Prostate gland (tissue), 2 donors: ENCODE results near the gene SLAMF7. TPM values are rescaled to one million over a fixed set of nuclear protein-coding genes. Genes with fewer than 3 reads are reported as not detected.
A peak's percentile ranks its signal among the peaks of the same experiment; 100 is the strongest.
"Not testable (repeated sequence)": the region's sequence is repeated elsewhere in the genome, so short reads cannot be mapped to it uniquely, and the experiment has no call there.

Experiments
- DNase-seq: peaks from one replicate; pipeline ENCODE4 v3.0.0-alpha.2; 2019; ENCODE audit warnings: low spot score
- H3K27ac ChIP-seq, 2 donors: fragments of 200-600 bp; sonication (generic); 2 replicates each; pipeline ENCODE4 v1.5.1; 2017 to 2019
- H3K27me3 ChIP-seq: fragments of 200-600 bp; sonication (generic); replicated peaks from 2 replicates; pipeline ENCODE4 v1.5.1; 2019; ENCODE audit not compliant: insufficient read depth
- H3K36me3 ChIP-seq, 2 donors: fragments of 200-600 bp; sonication (generic); 1 replicate in 1 of 2; 2 replicates in 1 of 2; pipeline versions ENCODE4 v1.5.1 to v1.8.1; 2017 to 2019
- H3K4me1 ChIP-seq: fragments of 200-600 bp; sonication (generic); replicated peaks from 2 replicates; pipeline ENCODE4 v1.5.1; 2019
- H3K4me3 ChIP-seq, 2 donors: fragments of 200-600 bp; sonication (generic); 2 replicates each; pipeline ENCODE4 v1.5.1; 2017 to 2019
- H3K9me3 ChIP-seq: fragments of 200-600 bp; sonication (generic); 2 replicates; pipeline ENCODE4 v1.5.1; 2017
- POLR2A ChIP-seq: fragments of 450-650 bp; IDR thresholded peaks from one replicate; pipeline ENCODE4 v1.6.1; 2016; ENCODE audit warnings: antibody characterized with exemption, mild to moderate bottlenecking
- POLR2AphosphoS5 ChIP-seq: sonication (generic); formaldehyde crosslinking; IDR thresholded peaks from one replicate; pipeline ENCODE4 v1.6.1; 2017; ENCODE audit warnings: antibody characterized with exemption
- WGBS: methylation state at CpG from one replicate; pipeline ENCODE4 v1.1.5; 2018; 5-methylcytosine and 5-hydroxymethylcytosine counted together
- intact Hi-C: fragments of 100-400 bp; cut with DNase I; formaldehyde crosslinking; loops from one replicate; pipeline ENCODE4 v1.14.2; 2022
- total RNA-seq, 2 donors: library from RNA; depleted of rRNA; stranded (reverse); fragments of >200 nt; gene quantifications; one replicate each; pipeline ENCODE4 v1.1.0, GENCODE V29; 2016
- TF ChIP-seq, protein P1 (sequence below), 4 experiments: fragments of 200-600 bp in 2 of 4; fragments of 450-650 bp in 2 of 4; sonication (generic) in 2 of 4; IDR thresholded peaks; 1 replicate in 3 of 4; 2 replicates in 1 of 4; pipeline ENCODE4 v1.5.1; 2016 to 2019; ENCODE audit warnings: antibody characterized with exemption in 4 of 4, mild to moderate bottlenecking in 2 of 4, moderate library complexity in 2 of 4

SLAMF7 gene
- total RNA-seq, 2 donors from 2014 or later = 0.14 to 0.51 TPM

DNA sequence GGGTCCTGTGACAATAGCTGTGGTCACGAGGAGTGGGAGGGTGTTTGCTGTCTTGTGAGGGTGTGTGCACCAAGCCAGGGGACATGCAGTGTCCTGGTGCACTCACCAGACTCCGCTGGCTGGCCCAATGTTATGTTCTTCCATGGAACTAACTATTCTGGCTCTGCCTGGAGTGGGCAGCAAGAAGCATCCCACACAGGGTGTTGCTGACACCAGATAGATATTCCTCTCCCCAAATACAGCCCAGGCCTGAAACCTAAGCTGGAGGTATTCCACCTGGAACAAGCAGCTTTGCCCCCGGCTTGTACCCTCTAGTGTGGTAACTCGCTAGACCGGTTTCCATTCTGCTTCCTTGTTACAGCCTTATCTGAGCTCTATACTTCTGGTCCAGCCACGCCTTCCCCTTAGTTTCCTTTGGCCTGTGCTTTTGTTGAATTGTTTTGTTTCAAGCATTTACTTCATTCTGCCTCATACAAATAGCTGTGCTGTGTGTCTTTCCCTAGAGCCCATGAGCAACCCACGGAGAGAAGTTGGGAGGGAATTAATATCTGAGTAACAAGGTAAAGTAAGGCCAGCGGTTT, 42.2 kb downstream of the SLAMF7 start:
- no peaks in the 10 kb centered on the region for H3K36me3 ChIP-seq
- peak; percentile 76 for DNase-seq
- 44% methylated on average over 8 of the region's 8 CpGs for WGBS
- H3K4me1 ChIP-seq = peaks cover 2% of the 10 kb centered on the region
- intact Hi-C loops = no loop called here
- H3K27ac ChIP-seq = peak overlapping the region; percentile 65 to 80
- H3K4me3 ChIP-seq = no peak overlapping the region
- TF ChIP-seq, protein P1, sequence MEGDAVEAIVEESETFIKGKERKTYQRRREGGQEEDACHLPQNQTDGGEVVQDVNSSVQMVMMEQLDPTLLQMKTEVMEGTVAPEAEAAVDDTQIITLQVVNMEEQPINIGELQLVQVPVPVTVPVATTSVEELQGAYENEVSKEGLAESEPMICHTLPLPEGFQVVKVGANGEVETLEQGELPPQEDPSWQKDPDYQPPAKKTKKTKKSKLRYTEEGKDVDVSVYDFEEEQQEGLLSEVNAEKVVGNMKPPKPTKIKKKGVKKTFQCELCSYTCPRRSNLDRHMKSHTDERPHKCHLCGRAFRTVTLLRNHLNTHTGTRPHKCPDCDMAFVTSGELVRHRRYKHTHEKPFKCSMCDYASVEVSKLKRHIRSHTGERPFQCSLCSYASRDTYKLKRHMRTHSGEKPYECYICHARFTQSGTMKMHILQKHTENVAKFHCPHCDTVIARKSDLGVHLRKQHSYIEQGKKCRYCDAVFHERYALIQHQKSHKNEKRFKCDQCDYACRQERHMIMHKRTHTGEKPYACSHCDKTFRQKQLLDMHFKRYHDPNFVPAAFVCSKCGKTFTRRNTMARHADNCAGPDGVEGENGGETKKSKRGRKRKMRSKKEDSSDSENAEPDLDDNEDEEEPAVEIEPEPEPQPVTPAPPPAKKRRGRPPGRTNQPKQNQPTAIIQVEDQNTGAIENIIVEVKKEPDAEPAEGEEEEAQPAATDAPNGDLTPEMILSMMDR (IDR thresholded peaks at IDR 0.05) = no peak
- TF ChIP-seq POLR2AphosphoS5 (peak; percentile 53), POLR2A (no peak)
- H3K9me3 ChIP-seq = no peaks in the 10 kb centered on the region
- H3K27me3 ChIP-seq = no peaks in the 10 kb centered on the region

DNA sequence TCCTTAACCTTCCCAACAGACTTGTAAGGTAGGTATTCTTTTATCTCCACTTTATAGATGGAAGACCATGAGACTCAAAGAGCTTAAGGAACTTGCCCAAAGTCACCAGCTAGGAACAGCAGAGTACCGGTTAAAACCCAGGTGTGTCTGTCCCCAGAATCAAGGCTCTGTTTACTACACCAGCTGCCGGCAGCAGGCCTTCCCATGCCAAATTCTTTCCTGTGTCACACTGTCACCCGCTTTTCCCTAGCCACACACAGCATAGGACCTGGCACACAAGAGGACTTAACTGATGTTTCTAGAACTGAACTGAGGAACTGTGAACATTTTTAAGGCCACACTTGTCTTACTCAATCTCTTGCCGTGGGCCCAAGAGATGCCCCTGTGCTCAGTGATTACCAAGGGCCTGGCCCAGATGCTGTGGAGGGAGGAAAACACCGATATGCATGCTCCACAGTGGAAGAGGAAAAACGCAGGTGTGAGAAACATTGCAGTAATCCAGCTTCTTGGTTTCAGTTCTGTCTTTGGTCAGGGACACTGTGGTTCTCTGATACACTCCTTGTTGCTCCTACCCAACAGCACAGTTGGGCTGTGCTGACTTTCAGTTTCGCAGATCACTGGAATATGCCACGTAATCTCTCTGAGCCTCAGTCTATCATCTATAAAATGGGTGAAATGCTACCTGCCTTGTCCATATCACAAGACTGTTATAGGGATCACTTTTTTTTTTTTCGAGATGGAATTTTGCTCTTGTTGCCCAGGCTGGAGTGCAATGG, 43.1 kb downstream of the SLAMF7 start:
- Histone ChIP-seq H3K4me1 (peaks cover 2% of the 10 kb centered on the region), H3K27ac (peak overlapping the region; percentile 65 to 80), H3K36me3 (no peaks in the 10 kb centered on the region), H3K9me3 (no peaks in the 10 kb centered on the region), H3K4me3 (no peak overlapping the region), H3K27me3 (no peaks in the 10 kb centered on the region)
- peak; percentile 33 for DNase-seq
- intact Hi-C loops = no loop called here
- 71% methylated on average over 9 of the region's 9 CpGs for WGBS
- no peak for TF ChIP-seq POLR2AphosphoS5
- no peak for TF ChIP-seq POLR2A
- TF ChIP-seq, protein P1 (IDR thresholded peaks at IDR 0.05) = no peak

DNA sequence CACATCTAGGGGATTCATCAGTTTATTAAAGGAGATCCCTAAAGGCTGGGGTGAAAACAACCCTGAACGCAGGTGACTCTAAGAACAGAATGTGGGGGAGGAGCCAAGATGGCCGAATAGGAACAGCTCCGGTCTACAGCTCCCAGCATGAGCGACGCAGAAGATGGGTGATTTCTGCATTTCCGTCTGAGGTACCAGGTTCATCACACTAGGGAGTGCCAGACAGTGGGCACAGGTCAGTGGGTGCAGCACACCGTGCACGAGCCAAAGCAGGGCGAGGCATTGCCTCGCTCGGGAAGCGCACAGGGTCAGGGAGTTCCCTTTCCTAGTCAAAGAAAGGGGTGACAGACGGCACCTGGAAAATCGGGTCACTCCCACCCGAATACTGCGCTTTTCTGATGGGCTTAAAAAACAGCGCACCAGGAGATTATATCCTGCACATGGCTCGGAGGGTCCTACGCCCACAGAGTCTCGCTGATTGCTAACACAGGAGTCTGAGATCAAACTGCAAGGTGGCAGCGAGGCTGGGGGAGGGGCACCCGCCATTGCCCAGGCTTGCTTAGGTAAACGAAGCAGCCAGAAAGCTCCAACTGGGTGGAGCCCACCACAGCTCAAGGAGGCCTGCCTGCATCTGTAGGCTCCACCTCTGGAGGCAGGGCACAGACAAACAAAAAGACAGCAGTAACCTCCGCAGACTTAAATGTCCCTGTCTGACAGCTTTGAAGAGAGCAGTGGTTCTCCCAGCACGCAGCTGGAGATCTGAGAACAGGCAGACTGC, 44.1 kb downstream of the SLAMF7 start:
- DNase-seq, H3K27me3 ChIP-seq, H3K27ac ChIP-seq, H3K4me1 ChIP-seq, H3K4me3 ChIP-seq, H3K36me3 ChIP-seq, intact Hi-C loops, H3K9me3 ChIP-seq: not testable (repeated sequence)
- WGBS = 88% methylated on average over 23 of the region's 25 CpGs

DNA sequence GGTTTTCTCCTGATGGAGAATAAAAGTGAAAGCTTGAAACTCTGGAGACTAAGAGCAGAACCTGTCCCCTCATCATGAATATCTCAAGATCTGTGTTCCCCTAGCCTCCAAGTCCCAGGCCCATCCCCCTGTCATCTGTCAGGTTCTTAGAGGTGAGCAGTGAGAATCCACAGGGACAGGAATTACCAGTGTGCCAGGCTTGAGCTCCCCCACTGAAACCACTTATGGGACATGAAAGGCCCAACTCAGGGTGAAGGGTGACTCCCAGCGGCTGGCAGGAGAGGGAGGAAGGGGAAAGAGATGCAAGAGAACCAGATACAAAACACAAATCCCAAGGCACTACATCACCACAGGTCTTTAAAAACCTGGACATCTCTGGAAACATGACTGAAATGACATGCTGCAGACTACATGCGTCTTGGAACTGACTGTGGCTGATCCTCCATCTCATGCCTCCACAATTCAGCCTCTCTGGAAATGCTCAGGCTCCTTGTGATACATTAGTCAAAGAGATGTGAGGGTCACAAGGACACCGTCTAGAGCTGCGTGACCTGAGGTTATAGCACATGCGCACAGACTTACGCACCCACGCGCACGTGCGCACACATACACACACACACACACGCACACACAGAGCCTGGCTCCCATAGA, 50.1 kb downstream of the SLAMF7 start:
- no peaks in the 10 kb centered on the region for H3K27me3 ChIP-seq
- H3K4me1 ChIP-seq = no peaks in the 10 kb centered on the region
- no peaks in the 10 kb centered on the region for H3K36me3 ChIP-seq
- no peaks in the 10 kb centered on the region for H3K9me3 ChIP-seq
- TF ChIP-seq POLR2A = no peak
- TF ChIP-seq, protein P1 (IDR thresholded peaks at IDR 0.05) = no peak
- no peak for TF ChIP-seq POLR2AphosphoS5
- 92% methylated on average over 11 of the region's 11 CpGs for WGBS
- H3K4me3 ChIP-seq = no peak overlapping the region
- intact Hi-C loops = no loop called here
- no peak for DNase-seq
- no peak overlapping the region for H3K27ac ChIP-seq
